Measurements from ENCODE around the gene CEP57L1. TPM values are rescaled to one million over a fixed set of nuclear protein-coding genes. Genes with fewer than 3 reads are reported as not detected.

CEP57L1 gene
- total and polyA plus RNA-seq, 10 donors, result 5.1 to 28.7 (median 12.4) TPM

- Histone ChIP-seq H3K4me1 (peaks cover 0 to 4% (median 1%) of the 10 kb centered on the region in 6 donors), H3K9me3 (peaks cover 0 to 25% (median 23%) of the 10 kb centered on the region in 8 donors), H3K27me3 (replicated peaks in 1 of 7) (no peaks in the 10 kb centered on the region), H3K36me3 (no peaks in the 10 kb centered on the region), H3K4me3 (no peak overlapping the region), H3K27ac (no peak overlapping the region)
- WGBS, 5 donors, result 96 to 98% (median 98%) methylated on average over 4 of the region's 4 CpGs
- no peak for TF ChIP-seq POLR2A (IDR thresholded peaks at IDR 0.05)
- TF ChIP-seq POLR2AphosphoS5 (IDR thresholded peaks at IDR 0.05), result no peak
- TF ChIP-seq CTCF (IDR thresholded peaks at IDR 0.05 in 8 of 11, conservative IDR thresholded peaks at IDR 0.05 in 3 of 11), result no peak
- intact Hi-C loops (cut with DNase I; ENCODE audit: low total_unique reads), result no loop called here
- no peak for DNase-seq
These were observed 97.6 kb downstream of the CEP57L1 start for GRCh38 chr6:109192865-109193264.

- H3K36me3 ChIP-seq, result no peaks in the 10 kb centered on the region
- TF ChIP-seq POLR2A (IDR thresholded peaks at IDR 0.05) (no peak), CTCF (IDR thresholded peaks at IDR 0.05 in 8 of 11, conservative IDR thresholded peaks at IDR 0.05 in 3 of 11) (no peak), POLR2AphosphoS5 (IDR thresholded peaks at IDR 0.05) (no peak)
- peaks cover 0 to 25% (median 23%) of the 10 kb centered on the region in 8 donors for H3K9me3 ChIP-seq
- no peak for DNase-seq
- intact Hi-C loops (cut with DNase I; ENCODE audit: low total_unique reads), result no loop called here
- 82 to 100% (median 87%) methylated on average over 1 of the region's 1 CpG for WGBS, 5 donors
- no peaks in the 10 kb centered on the region for H3K27me3 ChIP-seq (replicated peaks in 1 of 7)
- H3K4me3 ChIP-seq, result no peak overlapping the region
- no peaks in the 10 kb centered on the region for H3K4me1 ChIP-seq
- H3K27ac ChIP-seq, result no peak overlapping the region
These were observed 99.6 kb downstream of the CEP57L1 start for GRCh38 chr6:109194880-109195279.

- 21 to 57% (median 45%) methylated on average over 1 of the region's 1 CpG for WGBS, 5 donors
- intact Hi-C loops (cut with DNase I; ENCODE audit: low total_unique reads), result no loop called here
- Histone ChIP-seq H3K4me3 (no peak overlapping the region), H3K27me3 (replicated peaks in 1 of 7) (no peaks in the 10 kb centered on the region), H3K4me1 (no peaks in the 10 kb centered on the region), H3K36me3 (no peaks in the 10 kb centered on the region), H3K27ac (no peak overlapping the region), H3K9me3 (peaks cover 0 to 8% (median 7%) of the 10 kb centered on the region in 8 donors)
- no peak for TF ChIP-seq CTCF (IDR thresholded peaks at IDR 0.05 in 8 of 11, conservative IDR thresholded peaks at IDR 0.05 in 3 of 11)
- no peak for TF ChIP-seq POLR2A (IDR thresholded peaks at IDR 0.05)
- TF ChIP-seq POLR2AphosphoS5 (IDR thresholded peaks at IDR 0.05), result no peak
- no peak for DNase-seq
These were observed 101.8 kb downstream of the CEP57L1 start for GRCh38 chr6:109197061-109197460.

GRCh38 chr6:109202409-109203264 lies 107.3 kb downstream of the CEP57L1 start:
- no peak overlapping the region for H3K4me3 ChIP-seq
- intact Hi-C loops (cut with DNase I; ENCODE audit: low total_unique reads), result no loop called here
- H3K4me1 ChIP-seq, result no peaks in the 10 kb centered on the region
- TF ChIP-seq CTCF (IDR thresholded peaks at IDR 0.05 in 8 of 11, conservative IDR thresholded peaks at IDR 0.05 in 3 of 11), result no peak
- no peak for TF ChIP-seq POLR2A (IDR thresholded peaks at IDR 0.05)
- no peak for TF ChIP-seq POLR2AphosphoS5 (IDR thresholded peaks at IDR 0.05)
- WGBS, 5 donors, result 78 to 89% (median 82%) methylated on average over 5 of the region's 5 CpGs
- H3K9me3 ChIP-seq, result no peaks in the 10 kb centered on the region
- no peak for DNase-seq
- no peaks in the 10 kb centered on the region for H3K27me3 ChIP-seq (replicated peaks in 1 of 7)
- H3K36me3 ChIP-seq, result no peaks in the 10 kb centered on the region
- no peak overlapping the region for H3K27ac ChIP-seq
